Stimulated activated CD4-positive, alpha-beta T cell treated with anti-CD3 and anti-CD28 coated beads, Interleukin-2, amount 100 ng/mL, for 24 hours (primary cell): ENCODE results near the gene GLOD4.
A peak's percentile ranks its signal among the peaks of the same experiment; 100 is the strongest.
"Not testable (repeated sequence)": the region's sequence is repeated elsewhere in the genome, so short reads cannot be mapped to it uniquely, and the experiment has no call there.

Source experiments
- DNase-seq, 2 donors: peaks; one replicate each; pipeline ENCODE4 v3.0.0-alpha.2; 2020

Gene GLOD4

DNA sequence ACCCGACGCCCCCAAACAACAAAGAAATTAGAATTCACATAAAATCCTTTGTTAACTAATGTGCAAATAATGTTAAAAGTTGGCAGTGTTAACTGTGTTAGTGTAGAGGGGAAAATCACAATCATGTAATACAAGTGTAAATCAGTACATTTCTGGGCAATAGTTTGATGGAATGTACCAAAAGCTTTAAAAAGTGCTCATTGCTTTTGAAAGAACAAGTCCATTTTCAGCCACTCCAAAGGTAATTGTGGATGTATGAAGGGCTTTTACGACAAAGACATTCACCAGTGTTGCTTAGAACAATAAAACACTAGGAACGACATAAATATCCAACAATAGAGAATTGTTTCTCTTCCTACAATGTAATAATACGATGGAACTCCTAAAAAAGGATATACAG, 9.1 kb downstream of the GLOD4 start:
- no peak for DNase-seq

DNA sequence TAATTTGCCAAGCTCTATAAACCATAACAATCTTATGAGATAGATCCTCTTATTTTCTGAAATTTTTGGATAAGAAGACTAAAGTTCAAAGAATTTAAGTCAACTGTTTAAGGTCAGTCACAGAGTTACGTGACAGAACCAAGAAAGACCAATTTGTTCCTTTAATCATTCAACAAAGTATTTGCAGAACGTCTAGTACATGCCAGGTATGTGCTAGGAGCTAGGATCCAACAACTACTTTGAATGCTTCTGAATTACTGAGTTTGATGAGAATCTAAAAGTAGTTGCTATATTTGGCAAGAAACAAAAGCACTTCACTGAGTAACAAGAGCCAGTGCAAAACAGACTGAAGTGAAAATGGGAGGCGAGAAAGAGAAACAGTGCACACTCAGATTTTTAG, 15.0 kb downstream of the GLOD4 start:
- DNase-seq, result no peak

DNA sequence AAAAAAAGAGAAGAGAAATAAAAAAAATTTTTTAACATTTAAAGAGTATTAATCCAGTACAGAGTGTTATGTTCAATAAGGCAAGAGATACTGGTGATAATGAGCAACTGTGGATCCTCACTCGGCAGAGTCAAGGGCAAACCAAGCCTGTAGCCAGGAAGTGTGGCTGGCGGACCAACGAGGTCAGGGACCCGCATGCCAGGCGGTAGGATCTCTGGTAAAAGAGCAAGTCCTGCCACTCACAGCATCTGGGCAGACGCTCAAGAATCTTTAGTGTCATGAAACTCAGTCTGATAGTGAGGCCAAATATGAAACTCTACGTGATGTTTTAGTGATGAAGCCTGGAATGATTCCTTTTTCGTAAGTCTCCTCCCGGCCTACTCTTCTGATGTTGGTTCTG, 21.7 kb downstream of the GLOD4 start:
- DNase-seq, result no peak

DNA sequence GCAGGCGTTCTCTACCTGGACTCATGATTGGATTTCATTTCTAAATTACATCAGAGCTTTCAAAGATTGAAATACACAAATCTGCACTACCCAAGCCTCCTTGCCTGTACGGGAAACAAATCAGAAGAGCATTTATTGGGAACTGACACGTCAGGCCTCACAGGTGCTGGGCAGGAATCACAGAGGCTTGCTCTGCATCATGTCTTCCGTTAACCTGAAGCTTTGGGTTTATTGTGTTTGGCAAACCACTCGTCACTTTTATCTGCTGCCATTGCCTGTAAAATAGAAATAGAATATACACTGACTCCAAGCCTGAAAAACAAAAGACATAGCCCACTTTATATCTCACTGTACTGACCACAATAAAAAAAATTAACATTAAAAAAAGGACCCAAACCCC, 22.1 kb downstream of the GLOD4 start:
- no peak for DNase-seq

GRCh38 chr17:756010-756567, 26.0 kb downstream of the GLOD4 start:
- DNase-seq, result not testable (repeated sequence)

GRCh38 chr17:755319-755961, 26.6 kb downstream of the GLOD4 start:
- not testable (repeated sequence) for DNase-seq

DNA sequence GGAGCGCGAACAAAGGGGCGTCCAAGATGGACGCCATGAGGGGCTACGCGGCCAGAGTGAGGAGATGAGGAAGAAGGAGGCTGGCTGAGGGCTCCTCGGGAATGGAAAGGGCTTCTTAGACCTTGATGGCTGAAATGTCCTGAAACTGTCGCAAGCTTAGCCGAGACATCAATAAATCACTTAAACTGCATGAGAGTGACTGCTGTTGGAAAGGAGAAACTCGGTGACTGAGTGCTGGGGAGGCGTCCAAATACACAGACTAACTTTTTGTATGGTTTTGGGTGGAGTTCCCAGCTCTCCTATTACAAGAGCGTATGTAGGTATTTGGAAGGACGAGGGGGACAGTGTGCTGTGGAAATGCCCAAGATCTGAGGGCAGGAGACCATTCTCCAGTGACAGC, 28.7 kb downstream of the GLOD4 start:
- DNase-seq, result no peak

DNA sequence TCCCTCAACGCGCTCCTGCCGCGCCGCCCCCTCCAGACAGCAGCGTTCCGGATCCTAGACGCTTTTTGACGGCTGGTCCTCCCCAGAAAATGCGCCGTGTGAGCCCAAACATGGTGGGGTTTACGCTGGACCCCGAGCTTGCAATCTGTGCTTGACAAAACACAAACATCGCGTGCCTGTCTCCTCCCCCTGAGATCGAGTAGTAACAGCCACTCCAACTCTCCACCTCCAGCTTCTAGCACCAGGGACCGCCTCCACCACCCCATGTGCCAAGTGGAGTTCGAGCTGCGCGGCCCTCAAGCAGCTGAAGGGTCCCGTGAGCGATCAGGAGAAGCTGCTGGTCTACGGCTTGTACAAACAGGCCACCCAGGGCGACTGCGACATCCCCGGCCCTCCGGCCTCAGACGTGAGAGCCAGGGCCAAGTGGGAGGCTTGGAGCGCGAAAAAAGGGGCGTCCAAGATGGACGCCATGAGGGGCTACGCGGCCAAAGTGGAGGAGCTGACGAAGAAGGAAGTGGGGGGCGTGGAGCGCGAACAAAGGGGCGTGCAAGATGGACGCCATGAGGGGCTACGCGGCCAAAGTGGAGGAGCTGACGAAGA, 29.4 kb downstream of the GLOD4 start:
- no peak for DNase-seq

DNA sequence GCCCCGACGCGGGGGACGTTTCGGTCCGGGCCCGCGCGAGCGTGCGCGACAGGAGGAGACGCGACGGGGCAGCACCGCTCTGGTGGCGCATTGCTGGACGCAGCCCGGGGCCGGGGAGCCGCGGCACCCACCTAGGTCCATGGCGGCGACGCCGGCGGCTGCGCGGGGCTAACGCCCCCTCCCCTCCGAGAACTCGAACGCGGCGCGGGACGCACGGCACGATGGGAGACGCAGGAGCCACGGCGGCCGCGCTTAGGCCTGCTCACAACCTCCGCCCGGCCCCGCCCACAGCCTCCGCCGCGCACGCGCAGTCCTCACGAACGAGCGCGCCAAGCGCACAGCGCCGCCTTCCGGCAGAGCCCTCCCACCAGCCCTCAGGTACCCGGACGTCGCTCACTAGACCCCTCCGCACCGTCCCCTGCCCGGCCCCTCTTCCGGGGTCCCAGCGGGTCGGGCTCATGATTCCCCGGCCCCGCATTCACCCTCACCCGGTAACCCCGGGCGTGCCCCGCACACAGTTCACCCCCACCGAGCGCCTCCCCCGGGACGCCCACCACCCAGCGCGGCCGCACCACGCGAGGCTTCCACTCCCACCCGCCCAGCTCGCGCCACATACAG, 30.0 kb downstream of the GLOD4 start, which contains the start of gene GEMIN4:
Gene GEMIN4 (minus strand): TSS at position 263 of the 618 bp plus-strand sequence. CDS start 122 bp downstream, at position 141.
- peak; percentile 99 for DNase-seq

DNA sequence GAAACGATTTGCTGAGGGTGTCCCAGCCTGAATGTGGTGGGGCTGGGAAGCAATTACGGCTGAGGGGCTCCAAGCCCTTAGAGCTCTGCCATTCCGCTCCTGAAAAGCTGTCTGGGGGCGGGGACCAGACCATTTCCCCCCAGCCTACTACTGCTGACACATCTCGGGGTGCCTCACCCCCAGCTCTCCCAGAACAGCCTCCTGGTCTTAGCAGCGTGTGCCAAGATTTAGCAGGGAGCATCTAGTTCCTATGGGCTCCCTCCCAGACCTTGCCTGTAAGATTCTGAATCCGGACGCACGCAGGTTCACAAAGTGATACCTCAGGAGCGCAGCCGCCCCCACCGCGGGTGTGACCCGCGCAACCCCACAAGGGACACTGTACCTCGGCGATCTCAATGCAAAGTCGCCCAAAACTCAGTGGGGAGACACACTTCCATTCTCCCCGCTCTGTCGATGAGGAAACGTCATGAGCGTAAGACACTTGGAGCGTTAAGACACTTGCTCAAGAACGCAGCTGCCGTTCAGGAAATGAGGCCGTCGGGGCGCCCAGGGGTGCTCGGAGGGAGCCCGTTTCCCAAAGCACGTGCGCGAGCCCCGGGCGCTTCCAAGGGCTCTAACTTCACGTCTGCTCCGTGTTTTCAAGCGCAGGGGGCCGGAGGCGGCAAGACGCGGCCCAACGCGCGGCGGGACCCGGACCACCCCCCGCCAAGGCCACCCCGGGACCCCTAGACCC, 30.6 kb downstream of the GLOD4 start:
- DNase-seq, result peak; percentile 61 to 63

DNA sequence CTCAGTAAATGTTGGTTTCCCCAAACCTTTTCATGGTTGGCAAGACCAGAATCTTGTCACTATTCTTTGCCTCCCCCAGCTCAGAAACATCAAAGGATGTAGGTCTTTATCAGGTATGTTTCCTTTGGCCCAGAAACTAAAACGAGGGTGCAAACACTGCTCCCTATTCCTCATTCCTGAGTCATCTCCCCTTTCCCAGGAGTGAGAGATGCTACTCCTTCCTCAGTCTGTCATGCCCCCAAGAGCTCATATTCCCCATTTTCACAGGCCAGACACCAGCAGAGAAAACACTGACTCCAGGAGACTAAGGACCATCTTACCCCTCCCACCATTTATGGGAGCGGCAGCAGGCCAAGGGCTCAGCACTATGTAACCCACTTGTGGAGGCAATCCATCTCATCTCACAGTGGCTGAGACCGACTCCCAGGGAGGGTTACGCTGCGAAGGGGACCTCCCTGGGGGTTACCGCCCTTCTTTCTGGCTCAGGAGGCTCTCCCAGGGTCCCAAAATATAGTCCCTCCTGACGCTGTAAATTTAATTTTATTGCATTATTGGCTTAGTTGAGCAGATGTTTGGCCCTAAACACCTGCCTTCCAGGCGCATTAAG, 31.5 kb downstream of the GLOD4 start:
- DNase-seq, result no peak

DNA sequence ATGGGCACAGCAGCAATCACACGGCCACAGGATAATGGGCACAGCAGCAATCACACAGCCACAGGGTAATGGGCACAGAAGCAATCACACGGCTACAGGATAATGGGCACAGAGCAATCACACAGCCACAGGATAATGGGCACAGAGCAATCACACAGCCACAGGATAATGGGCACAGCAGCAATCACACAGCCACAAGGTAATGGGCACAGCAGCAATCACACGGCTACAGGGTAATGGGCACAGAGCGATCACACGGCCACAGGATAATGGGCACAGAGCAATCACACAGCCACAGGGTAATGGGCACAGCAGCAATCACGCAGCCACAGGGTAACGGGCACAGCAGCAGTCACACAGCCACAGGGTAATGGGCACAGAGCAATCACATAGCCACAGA, 32.7 kb downstream of the GLOD4 start:
- DNase-seq, result not testable (repeated sequence)

GRCh38 chr17:748604-749003, 33.5 kb downstream of the GLOD4 start:
- DNase-seq, result not testable (repeated sequence)

GRCh38 chr17:746783-747629, 35.1 kb downstream of the GLOD4 start:
- DNase-seq, result no peak

DNA sequence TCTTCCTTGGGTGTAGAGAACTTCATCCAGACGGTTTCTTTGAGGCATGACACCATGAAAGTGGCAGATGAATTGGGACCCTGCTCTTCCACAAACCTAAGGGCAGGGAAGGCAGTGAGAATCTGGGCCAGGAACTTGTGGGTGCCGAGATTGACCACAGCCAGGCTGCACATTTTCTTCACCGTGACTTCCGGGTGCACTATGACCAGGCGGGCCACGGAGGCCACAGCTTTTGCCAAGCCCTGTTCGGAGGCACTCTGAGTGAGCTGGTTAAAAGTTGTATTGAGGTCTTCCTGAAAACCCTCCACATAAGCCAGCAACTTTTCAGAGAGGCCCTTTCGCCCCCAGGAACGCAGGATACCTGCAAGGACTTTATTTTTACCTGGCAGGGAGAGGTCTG, 35.9 kb downstream of the GLOD4 start:
- no peak for DNase-seq

GRCh38 chr17:745406-745805, 36.7 kb downstream of the GLOD4 start:
- no peak for DNase-seq

- no peak for DNase-seq
Measured at GRCh38 chr17:744937-745336, 37.1 kb downstream of the GLOD4 start.

DNA sequence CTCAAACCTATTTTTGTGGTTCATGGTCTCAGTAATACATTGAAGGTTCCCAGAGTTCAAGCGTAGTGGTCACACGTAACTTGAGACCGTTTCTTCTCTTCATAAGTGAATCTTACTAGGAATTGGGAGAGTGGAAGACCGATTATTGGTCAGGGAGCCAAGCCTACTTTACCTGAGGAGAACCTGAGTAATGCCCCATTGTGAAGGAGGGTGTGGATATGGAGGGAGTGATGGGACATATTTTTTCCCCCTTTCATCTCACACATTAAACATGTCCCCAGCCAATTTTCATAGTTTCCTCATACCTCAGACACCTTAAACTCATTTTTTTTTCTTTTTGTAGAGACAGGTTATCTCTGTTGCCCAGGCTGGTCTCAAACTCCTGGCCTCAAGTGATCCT, 38.9 kb downstream of the GLOD4 start:
- no peak for DNase-seq

GRCh38 chr17:742147-742793, 39.8 kb downstream of the GLOD4 start:
- DNase-seq, result no peak

DNA sequence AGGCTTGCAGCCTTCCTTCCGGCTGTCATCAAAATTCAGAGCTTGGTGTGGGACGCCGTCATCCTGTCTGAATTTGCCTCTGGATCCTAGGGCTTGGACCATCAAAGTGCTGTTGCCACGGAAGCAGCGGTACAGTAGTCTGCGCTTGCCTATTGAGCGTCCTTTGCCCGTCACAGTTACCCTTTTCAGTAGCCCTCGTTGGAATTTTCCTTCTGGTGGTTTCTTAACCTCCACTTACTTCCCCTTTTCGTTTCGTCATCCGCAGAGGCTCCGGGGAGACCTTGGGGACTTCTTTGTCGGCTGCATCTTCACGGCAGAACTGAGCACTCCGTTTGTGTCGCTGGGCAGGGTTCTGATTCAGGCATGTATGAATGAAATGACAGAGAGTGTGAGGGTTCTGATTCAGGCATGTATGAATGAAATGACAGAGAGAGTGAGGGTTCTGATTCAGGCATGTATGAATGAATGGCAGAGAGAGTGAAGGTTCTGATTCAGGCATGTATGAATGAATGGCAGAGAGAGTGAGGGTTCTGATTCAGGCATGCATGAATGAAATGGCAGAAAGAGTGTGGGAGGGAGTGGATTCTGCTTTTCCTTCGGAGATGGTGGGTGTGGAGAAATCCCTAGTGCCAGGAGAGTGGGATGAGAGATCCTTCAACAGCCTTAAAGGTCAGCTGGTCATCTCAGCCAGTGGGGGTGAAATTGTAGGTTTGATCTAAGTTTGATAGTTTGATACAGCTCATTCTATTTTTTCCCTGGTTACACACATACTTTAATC, 41.7 kb downstream of the GLOD4 start:
- DNase-seq, result peak in 1 of 2 donors; percentile 34
